ENCODE results near the gene PIK3CD.

- TF ChIP-seq POLR2AphosphoS5 (IDR thresholded peaks at IDR 0.05; ENCODE audit: insufficient read depth, low read depth, low read length), result no peak
- TF ChIP-seq, protein P1, sequence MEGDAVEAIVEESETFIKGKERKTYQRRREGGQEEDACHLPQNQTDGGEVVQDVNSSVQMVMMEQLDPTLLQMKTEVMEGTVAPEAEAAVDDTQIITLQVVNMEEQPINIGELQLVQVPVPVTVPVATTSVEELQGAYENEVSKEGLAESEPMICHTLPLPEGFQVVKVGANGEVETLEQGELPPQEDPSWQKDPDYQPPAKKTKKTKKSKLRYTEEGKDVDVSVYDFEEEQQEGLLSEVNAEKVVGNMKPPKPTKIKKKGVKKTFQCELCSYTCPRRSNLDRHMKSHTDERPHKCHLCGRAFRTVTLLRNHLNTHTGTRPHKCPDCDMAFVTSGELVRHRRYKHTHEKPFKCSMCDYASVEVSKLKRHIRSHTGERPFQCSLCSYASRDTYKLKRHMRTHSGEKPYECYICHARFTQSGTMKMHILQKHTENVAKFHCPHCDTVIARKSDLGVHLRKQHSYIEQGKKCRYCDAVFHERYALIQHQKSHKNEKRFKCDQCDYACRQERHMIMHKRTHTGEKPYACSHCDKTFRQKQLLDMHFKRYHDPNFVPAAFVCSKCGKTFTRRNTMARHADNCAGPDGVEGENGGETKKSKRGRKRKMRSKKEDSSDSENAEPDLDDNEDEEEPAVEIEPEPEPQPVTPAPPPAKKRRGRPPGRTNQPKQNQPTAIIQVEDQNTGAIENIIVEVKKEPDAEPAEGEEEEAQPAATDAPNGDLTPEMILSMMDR (IDR thresholded peaks at IDR 0.05; ENCODE audit: extremely low read depth in 1 of 2, insufficient read depth in 1 of 2, low read depth in 1 of 2, low read length in 2 of 2), result no peak
These were observed 52.1 kb downstream of the PIK3CD start for GRCh38 chr1:9703681-9704080.
